Right lobe of liver (tissue), 6 donors: ENCODE data around the gene DLX2. TPM values are rescaled to one million over a fixed set of nuclear protein-coding genes. Genes with fewer than 3 reads are reported as not detected.

Experiments
- ATAC-seq, 4 donors: fragments of 200-7000 bp; cut with Tn5 transposase; one replicate each; pipeline ENCODE4 v1.9.1; 2020; ENCODE audit warnings: mild to moderate bottlenecking in 4 of 4, moderate library complexity in 4 of 4
- DNase-seq, 3 donors: peaks; one replicate each; pipeline ENCODE4 v3.0.0-alpha.2; 2020
- H3K27ac ChIP-seq, 3 donors: fragments of 200-600 bp; one replicate each; pipeline ENCODE4 v1.8.0; 2022
- H3K27me3 ChIP-seq, 2 donors: fragments of 200-600 bp; one replicate each; pipeline ENCODE4 v1.8.0; 2022
- H3K36me3 ChIP-seq, 4 donors: fragments of 200-600 bp; sonication (generic) in 1 of 4; one replicate each; pipeline versions ENCODE4 v1.5.1 to v1.8.0; 2017 to 2022; ENCODE audit warnings: control low read depth in 1 of 4
- H3K4me1 ChIP-seq, 4 donors: fragments of 200-600 bp; sonication (generic) in 1 of 4; one replicate each; pipeline versions ENCODE4 v1.5.1 to v1.8.0; 2017 to 2022; ENCODE audit warnings: control low read depth in 1 of 4
- H3K4me3 ChIP-seq, 3 donors: fragments of 200-600 bp; one replicate each; pipeline ENCODE4 v1.8.0; 2022
- H3K9me3 ChIP-seq, 4 donors: fragments of 200-600 bp; sonication (generic) in 1 of 4; one replicate each; pipeline versions ENCODE4 v1.5.1 to v1.8.0; 2017 to 2022; ENCODE audit warnings: control low read depth in 1 of 4
- POLR2A ChIP-seq: fragments of 450-650 bp; IDR thresholded peaks from one replicate; pipeline ENCODE4 v1.6.1; 2017; ENCODE audit warnings: antibody characterized with exemption, mild to moderate bottlenecking
- WGBS: methylation state at CpG from one replicate; pipeline ENCODE4 v1.1.6; 2018; ENCODE audit warnings: low coverage, low lambda C conversion rate; ENCODE audit not compliant: insufficient coverage; ENCODE audit errors: missing lambda C conversion rate; 5-methylcytosine and 5-hydroxymethylcytosine counted together
- intact Hi-C, 2 donors: fragments of 100-400 bp; cut with DNase I; formaldehyde crosslinking; loops; one replicate each; pipeline versions ENCODE4 v1.11.2 to v1.14.1; 2022
- total RNA-seq, 6 experiments: library from RNA; depleted of rRNA in 2 of 6; stranded (reverse); fragments of >200 nt in 2 of 6; fragmentation: NEBNext Ultra II Directional in 3 of 6; extraction: Animal tissue kit (Norgen Biotek cat#: 25700) in 3 of 6; gene quantifications; one replicate each; pipeline versions ENCODE4 v1.1.0 to v1.2.4, GENCODE V29; 2016 to 2023
- TF ChIP-seq, protein P1 (sequence below), 4 donors: fragments of 200-600 bp in 3 of 4; fragments of 450-650 bp in 1 of 4; IDR thresholded peaks; one replicate each; pipeline versions ENCODE4 v1.5.1 to v1.8.0; 2016 to 2022; ENCODE audit warnings: antibody characterized with exemption in 4 of 4, mild to moderate bottlenecking in 2 of 4
- donor health status: DM: no; HTN: yes; CAD: no.
- donor health status: DM: no; HTN: no; CAD: no.
- donor health status: DM: no; HTN: no; CAD: no.
- donor health status: DM: no; HTN: yes; CAD: no.
- donor health status: DM: no; HTN: yes; CAD: no.

DLX2 gene
- total RNA-seq, 6 experiments from 2014 or later, result not detected

DNA sequence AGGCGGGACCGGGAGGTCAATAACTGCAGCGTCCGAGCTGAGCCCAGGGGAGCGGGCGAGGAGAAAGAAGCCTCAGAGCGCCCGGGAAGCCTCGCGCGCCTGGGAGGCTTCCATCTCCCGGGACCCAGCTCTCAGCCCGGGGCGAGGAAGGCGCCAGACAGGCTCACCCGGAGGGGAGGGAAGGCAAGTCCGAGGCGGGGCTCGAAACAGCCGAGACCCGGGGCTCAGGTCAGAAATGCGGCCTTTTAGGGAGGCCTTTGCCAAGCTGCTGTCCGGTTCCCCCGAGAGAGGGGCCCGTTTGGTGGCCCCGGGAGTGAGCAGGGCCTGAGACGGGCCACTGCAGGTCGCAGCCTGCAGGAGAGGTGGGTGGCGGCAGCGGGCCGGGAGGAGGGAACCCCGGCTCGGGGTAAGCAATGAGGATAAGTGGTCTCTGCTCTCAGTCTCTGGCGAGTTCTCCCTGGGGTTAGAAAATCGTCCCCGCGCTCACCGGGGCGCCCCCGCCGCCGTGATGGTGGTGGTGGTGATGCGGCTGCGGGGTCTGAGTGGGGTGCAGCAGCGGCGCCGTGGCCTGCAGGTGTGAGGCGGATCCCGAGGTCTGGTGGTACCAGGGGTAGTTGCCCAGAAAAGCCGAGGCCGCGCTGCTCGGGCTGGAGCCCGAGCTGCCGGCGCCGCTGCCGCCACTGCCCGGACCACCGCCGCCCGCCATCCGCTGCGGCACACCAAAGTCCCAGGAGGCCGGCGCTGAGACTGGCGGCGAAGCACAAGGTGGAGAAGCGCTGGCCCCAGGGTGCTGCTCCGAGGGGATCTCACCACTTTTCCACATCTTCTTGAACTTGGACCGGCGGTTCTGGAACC is 2.4 kb downstream of the DLX2 start:
- H3K4me1 ChIP-seq, result peaks cover 0 to 50% (median 11%) of the 10 kb centered on the region in 4 donors
- 6% methylated on average over 29 of the region's 72 CpGs for WGBS
- H3K4me3 ChIP-seq, result no peak overlapping the region
- no peak overlapping the region for H3K27ac ChIP-seq
- H3K27me3 ChIP-seq, result peaks cover 48 to 91% of the 10 kb centered on the region in 2 donors
- intact Hi-C loops, result loop anchor here (10.0 kb wide), 4 partner anchors 286 to 526 kb away; no protein-coding TSS in a partner anchor
- ATAC-seq (no peak), DNase-seq (no peak)
- no peaks in the 10 kb centered on the region for H3K9me3 ChIP-seq
- H3K36me3 ChIP-seq, result no peaks in the 10 kb centered on the region
- TF ChIP-seq, protein P1, sequence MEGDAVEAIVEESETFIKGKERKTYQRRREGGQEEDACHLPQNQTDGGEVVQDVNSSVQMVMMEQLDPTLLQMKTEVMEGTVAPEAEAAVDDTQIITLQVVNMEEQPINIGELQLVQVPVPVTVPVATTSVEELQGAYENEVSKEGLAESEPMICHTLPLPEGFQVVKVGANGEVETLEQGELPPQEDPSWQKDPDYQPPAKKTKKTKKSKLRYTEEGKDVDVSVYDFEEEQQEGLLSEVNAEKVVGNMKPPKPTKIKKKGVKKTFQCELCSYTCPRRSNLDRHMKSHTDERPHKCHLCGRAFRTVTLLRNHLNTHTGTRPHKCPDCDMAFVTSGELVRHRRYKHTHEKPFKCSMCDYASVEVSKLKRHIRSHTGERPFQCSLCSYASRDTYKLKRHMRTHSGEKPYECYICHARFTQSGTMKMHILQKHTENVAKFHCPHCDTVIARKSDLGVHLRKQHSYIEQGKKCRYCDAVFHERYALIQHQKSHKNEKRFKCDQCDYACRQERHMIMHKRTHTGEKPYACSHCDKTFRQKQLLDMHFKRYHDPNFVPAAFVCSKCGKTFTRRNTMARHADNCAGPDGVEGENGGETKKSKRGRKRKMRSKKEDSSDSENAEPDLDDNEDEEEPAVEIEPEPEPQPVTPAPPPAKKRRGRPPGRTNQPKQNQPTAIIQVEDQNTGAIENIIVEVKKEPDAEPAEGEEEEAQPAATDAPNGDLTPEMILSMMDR (IDR thresholded peaks at IDR 0.05), result no peak
- no peak for TF ChIP-seq POLR2A

DNA sequence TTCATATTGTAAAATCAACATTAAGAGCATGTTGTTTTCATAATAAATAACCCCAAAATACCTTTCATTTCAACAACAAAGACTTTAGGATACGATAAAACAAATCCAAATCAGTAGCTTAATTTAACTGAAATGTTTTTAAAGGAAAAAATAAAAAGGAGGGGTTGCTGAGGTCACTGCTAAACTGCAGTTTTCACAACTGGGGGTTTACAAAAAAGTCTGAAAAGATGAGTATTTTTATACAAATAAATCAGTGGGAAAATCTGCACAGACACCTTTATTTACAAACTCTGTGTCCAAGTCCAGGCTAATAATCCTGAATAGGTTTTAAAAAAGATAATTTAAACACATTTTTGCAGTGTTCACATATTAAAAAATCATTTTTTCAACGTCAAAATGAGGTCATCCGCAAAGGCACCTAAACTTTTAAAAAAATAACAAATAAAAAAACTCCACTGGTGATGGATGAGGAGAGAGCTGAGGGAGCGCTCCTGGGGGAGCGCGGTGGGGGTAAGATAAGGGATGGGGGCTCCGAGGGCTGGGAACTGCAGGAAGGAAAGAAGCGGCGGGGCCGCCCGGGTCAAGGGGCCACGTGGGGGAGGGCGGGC is 3.1 kb downstream of the DLX2 start:
- no peak for ATAC-seq
- Histone ChIP-seq H3K27me3 (peaks cover 48 to 90% of the 10 kb centered on the region in 2 donors), H3K4me3 (no peak overlapping the region), H3K4me1 (peaks cover 0 to 58% (median 11%) of the 10 kb centered on the region in 4 donors), H3K27ac (no peak overlapping the region), H3K9me3 (no peaks in the 10 kb centered on the region), H3K36me3 (no peaks in the 10 kb centered on the region)
- TF ChIP-seq POLR2A, result no peak
- TF ChIP-seq, protein P1 (IDR thresholded peaks at IDR 0.05), result no peak
- no peak for DNase-seq
- WGBS, result 4% methylated on average over 13 of the region's 13 CpGs
- intact Hi-C loops, result loop anchor here (10.0 kb wide), 4 partner anchors 285 to 525 kb away; no protein-coding TSS in a partner anchor

DNA sequence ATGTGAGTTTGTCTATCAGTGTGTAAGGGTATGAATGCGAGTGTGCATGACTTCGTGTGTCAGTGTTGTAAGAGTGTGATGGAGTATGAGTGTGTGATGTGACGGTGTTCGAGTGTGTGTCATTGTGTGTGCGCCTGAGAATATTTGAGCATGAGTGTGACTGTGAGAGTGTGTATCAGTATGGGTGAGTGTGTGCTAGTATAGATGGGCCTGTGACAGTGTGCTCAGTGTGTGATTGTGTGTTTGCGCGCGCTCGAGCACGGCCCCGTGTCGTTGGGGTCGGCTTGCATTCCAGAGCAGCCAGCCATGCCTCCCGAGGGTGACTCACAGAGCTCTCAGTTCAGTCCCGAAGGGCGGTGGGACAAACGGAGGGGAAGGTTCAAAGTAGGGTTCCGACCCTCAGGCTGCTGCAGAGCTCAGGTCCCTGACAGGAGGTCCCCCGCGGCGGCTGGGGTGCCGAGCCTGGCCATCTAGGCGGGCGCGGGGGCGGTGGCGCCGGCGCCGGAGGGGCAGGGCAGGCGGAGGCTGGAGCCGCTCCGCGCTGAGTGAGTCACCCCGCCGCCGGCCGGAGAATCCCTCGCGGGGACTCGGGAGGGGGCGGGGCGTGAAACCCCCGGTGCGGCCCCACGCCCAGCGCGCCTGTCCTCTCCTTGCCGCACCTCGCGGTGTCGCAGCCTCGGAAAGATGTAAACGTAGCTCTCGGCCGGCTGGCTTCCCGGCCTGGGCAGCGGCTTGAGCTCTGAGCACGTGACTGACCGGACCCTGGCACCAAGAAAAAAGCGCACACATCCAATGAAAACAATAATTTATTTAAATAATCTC is 3.8 kb downstream of the DLX2 start:
- H3K27ac ChIP-seq, result no peak overlapping the region
- 19% methylated on average over 13 of the region's 61 CpGs for WGBS
- peaks cover 0 to 59% (median 11%) of the 10 kb centered on the region in 4 donors for H3K4me1 ChIP-seq
- peak in 1 of 4 donors; percentile 47 for ATAC-seq
- H3K27me3 ChIP-seq, result peaks cover 46 to 91% of the 10 kb centered on the region in 2 donors
- intact Hi-C loops, result no loop called here
- H3K36me3 ChIP-seq, result no peaks in the 10 kb centered on the region
- no peaks in the 10 kb centered on the region for H3K9me3 ChIP-seq
- H3K4me3 ChIP-seq, result no peak overlapping the region
- peak in 1 of 3 donors; percentile 61 for DNase-seq
- TF ChIP-seq POLR2A, result no peak
- TF ChIP-seq, protein P1 (IDR thresholded peaks at IDR 0.05), result no peak

DNA sequence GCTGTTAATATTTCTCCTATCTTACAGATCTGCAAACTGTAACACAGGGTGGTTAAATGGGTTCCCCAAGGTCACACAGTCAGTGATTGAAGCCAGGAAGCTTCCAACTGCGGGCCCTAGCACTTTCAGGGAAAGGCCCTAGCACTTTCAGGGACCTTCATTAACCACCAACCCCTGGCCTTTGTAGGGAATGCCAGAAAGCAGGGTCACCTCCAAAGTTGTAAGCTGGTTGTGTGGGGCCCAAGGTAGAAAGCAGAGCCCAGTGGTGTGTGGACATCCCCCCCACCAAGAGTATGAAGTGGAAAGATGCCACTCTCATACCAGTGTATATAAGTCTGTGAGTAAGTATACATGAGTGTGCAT is 4.4 kb downstream of the DLX2 start:
- Histone ChIP-seq H3K27ac (no peak overlapping the region), H3K4me1 (peaks cover 0 to 54% (median 11%) of the 10 kb centered on the region in 4 donors), H3K4me3 (no peak overlapping the region), H3K36me3 (no peaks in the 10 kb centered on the region), H3K9me3 (no peaks in the 10 kb centered on the region), H3K27me3 (peaks cover 46 to 91% of the 10 kb centered on the region in 2 donors)
- 13% methylated on average over 1 of the region's 1 CpG for WGBS
- intact Hi-C loops, result no loop called here
- no peak for DNase-seq
- ATAC-seq, result no peak
- TF ChIP-seq, protein P1 (IDR thresholded peaks at IDR 0.05), result no peak
- TF ChIP-seq POLR2A, result no peak
